ENCODE measurements around the gene GRID1.

The GRID1 gene

GRCh38 chr10:86281396-86281795 is 85.2 kb downstream of the GRID1 start:
- no peak for DNase-seq (ENCODE audit: low read depth in 1 of 2, low spot score in 1 of 2)

- no peak for DNase-seq (ENCODE audit: low read depth in 1 of 2, low spot score in 1 of 2)
Measured at GRCh38 chr10:86269332-86269731, 97.3 kb downstream of the GRID1 start.

GRCh38 chr10:86267286-86268195 is 99.1 kb downstream of the GRID1 start:
- no peak for DNase-seq (ENCODE audit: low read depth in 1 of 2, low spot score in 1 of 2)

- no peak for DNase-seq (ENCODE audit: low read depth in 1 of 2, low spot score in 1 of 2)
Measured at GRCh38 chr10:86266446-86267242, 100.0 kb downstream of the GRID1 start.

DNA sequence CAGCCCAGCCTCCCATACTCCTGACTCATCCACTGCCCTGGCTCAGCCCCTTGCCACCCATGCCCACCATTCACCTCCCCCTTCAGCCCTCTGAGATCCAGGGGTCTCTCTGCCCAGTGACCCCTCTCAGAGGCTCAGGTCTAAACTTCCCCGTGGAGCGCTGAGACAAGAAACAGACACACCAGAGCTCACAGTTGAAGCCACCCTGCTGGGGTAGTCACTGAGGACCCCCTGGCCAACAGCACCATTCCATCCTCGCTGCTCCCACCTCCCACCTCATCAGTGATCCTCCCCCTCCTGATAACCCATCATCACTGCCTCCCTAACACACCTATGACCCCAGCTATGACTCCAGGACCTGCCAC is 100.7 kb downstream of the GRID1 start:
- DNase-seq (ENCODE audit: low read depth in 1 of 2, low spot score in 1 of 2): no peak

- DNase-seq (ENCODE audit: low read depth in 1 of 2, low spot score in 1 of 2): no peak
Measured at GRCh38 chr10:86265236-86265894, 101.2 kb downstream of the GRID1 start.

- DNase-seq (ENCODE audit: low read depth in 1 of 2, low spot score in 1 of 2): no peak
Measured at GRCh38 chr10:86264481-86265231, 101.9 kb downstream of the GRID1 start.

DNA sequence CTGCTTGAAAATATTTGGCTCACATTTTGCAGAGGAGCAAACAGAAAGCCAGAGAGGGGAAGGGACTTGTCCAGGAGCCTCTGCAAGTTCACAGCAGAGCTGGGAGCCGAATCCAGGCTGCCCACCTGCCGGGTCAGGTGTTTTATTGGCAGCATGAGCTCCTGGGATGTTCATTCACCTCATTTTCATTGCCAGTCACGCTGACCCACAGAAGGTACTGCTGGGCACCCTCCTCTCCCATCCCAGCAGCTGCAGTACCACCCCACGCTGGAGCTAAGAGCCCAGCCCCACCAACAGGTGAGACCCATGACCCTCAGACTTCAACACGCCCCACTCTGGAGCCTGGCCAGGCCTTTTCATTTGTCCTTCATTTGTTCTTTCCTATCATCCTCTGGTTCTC is 102.7 kb downstream of the GRID1 start:
- DNase-seq (ENCODE audit: low read depth in 1 of 2, low spot score in 1 of 2): no peak

DNA sequence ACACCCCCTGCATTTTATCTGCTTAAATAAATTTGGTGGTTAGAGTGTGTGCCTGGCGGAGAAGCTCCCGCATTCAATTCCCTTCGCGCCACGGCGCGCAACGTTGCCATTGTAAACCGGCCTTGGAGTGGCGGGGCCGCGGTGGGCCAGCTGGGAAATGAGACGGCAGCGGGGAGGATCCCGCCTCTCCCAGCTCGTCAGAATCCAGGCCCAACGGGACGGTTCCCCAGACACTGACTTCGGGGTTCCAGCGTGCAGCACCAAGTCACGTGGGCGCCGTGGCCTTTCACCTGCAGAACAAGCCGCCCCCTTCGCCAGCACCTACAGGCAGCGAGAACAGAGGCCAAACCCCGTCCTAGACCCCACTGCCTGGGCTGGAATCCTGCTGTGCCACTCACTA is 103.4 kb downstream of the GRID1 start:
- no peak for DNase-seq (ENCODE audit: low read depth in 1 of 2, low spot score in 1 of 2)

- no peak for DNase-seq (ENCODE audit: low read depth in 1 of 2, low spot score in 1 of 2)
Measured at GRCh38 chr10:86262688-86263181, 103.9 kb downstream of the GRID1 start.

DNA sequence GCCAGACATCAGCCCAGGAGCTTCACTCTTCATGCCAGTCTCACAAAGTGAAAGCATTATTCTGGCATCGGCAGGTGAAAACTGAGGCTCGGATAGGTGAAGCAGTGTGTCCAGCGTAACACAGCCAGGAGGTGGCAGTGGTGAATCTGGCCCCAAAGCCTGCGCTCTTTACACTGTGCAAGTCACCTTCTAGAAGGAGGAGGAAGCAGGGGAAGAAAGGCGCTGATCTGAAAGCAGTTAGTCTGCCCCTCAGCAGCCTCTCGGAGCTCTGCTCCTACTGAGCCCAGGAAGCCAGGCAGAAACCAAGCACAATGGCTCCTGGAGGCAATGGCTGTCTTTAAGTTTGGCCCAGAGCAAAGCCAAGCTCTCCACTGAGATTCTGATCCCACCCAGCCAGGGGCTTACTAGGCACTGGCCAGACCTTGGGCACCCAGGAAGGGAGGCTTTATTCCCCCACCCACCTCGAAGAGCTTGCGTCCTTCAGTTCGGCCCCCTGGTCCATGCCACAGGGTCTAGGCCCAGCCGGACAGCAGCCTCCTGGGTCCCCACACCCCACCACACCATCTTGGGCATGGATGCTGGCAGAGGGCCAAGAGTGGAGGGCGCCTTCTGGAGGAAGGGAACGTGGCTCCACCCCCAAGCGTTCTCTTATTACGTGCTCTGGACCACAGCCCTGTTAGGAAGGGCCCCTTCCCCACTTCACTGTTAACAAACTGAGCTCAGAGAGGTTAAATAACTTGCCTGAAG is 104.5 kb downstream of the GRID1 start:
- DNase-seq (ENCODE audit: low read depth in 1 of 2, low spot score in 1 of 2): no peak

- DNase-seq (ENCODE audit: low read depth in 1 of 2, low spot score in 1 of 2): no peak
Measured at GRCh38 chr10:86261470-86261869, 105.1 kb downstream of the GRID1 start.

DNA sequence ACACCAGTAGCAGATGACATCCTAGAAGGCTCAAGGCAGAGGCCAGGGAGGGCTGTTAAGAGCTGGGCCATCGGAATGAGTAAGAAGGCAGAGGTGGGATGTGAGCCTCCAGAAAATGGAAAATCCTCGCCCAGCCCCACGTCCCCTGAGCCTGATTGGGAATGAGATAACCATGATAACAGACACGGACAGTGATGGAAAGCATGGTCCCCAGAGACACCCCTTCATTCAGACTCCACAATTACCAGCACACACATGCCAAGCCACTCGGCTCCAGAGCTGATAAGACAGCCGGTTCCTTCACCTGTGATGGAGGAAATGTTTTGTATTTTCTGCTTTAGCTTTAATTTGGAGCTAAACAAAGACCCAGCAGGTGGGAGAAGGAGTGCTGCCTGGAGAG is 106.0 kb downstream of the GRID1 start:
- DNase-seq (ENCODE audit: low read depth in 1 of 2, low spot score in 1 of 2): no peak

GRCh38 chr10:86259901-86260562 is 106.6 kb downstream of the GRID1 start:
- DNase-seq (ENCODE audit: low read depth in 1 of 2, low spot score in 1 of 2): no peak

DNA sequence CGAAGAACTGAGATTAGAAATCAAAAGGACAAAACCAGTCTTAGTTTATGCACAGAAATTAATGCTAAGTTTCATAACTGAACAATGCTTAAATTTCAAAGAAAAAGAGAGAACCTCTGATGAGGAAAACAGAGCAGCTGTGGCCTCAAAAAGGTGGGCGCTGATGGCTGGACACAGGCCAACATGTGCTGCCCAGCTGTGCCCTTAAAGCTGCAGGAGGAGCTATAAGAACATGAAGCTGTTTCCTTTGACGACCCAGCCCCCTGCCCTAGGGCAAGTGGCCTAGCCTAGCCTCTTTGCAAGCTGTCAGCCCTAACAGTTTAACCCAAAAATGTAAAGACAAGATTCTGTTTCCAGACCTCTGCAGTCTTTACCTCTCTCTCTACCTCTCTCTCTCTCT is 107.7 kb downstream of the GRID1 start:
- DNase-seq (ENCODE audit: low read depth in 1 of 2, low spot score in 1 of 2): no peak

GRCh38 chr10:86258499-86258898 is 108.1 kb downstream of the GRID1 start:
- DNase-seq (ENCODE audit: low read depth in 1 of 2, low spot score in 1 of 2): no peak

GRCh38 chr10:86257683-86258082 is 108.9 kb downstream of the GRID1 start:
- DNase-seq (ENCODE audit: low read depth in 1 of 2, low spot score in 1 of 2): no peak

DNA sequence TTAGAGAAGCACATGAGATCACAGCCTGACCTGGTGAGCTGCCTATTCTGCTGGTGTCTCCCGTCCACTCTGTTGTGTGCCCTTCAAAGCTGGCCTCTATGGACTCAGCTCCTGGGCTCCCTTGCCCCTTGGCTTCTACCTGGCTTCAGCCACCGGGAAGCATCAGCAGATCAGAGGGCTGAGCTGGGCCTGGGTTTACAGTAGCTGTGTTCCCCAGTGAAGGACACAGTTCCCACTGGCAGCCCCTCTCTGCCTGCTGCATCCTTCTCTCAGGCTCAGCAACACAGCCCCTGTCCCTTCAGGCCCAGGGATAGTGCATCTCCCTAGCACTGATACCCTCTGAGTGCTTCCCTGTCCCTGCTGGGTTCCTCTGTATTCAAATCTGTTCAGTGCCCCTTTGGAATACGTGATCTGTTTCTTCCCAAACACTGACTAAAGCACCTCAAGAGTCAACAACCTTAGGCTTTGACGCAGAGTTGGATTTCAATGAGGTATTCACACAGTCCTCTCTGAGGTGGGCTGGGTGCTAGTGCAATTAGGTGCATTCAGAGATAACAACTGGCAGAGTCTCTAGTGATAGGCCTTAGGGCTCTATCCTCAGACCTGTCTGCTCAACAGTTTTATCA is 109.8 kb downstream of the GRID1 start:
- no peak for DNase-seq (ENCODE audit: low read depth in 1 of 2, low spot score in 1 of 2)
